ENCODE results near the gene NLK. TPM values are rescaled to one million over a fixed set of nuclear protein-coding genes. Genes with fewer than 3 reads are reported as not detected.
"Not testable (repeated sequence)": the region's sequence is repeated elsewhere in the genome, so short reads cannot be mapped to it uniquely, and the experiment has no call there.

Gene NLK
- total and polyA plus RNA-seq, 2 donors = 18.8 to 23.5 TPM

GRCh38 chr17:28177351-28177750 is 134.9 kb downstream of the NLK start:
- 98% methylated on average over 2 of the region's 2 CpGs for WGBS
- H3K4me1 ChIP-seq (ENCODE audit: control insufficient read depth in 2 of 2, insufficient read depth in 2 of 2, low read length in 2 of 2) = peaks cover 0 to 9% of the 10 kb centered on the region in 2 donors

GRCh38 chr17:28178800-28179199 is 136.3 kb downstream of the NLK start:
- no peaks in the 10 kb centered on the region for H3K36me3 ChIP-seq (ENCODE audit: control insufficient read depth in 2 of 2, insufficient read depth in 2 of 2, low read length in 1 of 2)
- DNase-seq (ENCODE audit: low read depth in 6 of 9, low spot score in 9 of 9) = no peak
- H3K27me3 ChIP-seq (ENCODE audit: control insufficient read depth in 2 of 2, insufficient read depth in 1 of 2, low read length in 1 of 2) = no peaks in the 10 kb centered on the region
- no peak overlapping the region for H3K4me3 ChIP-seq (ENCODE audit: low read length in 2 of 2)
- H3K9me3 ChIP-seq (ENCODE audit: control insufficient read depth in 2 of 2, insufficient read depth in 1 of 2, low read length in 1 of 2) = no peaks in the 10 kb centered on the region
- H3K27ac ChIP-seq (ENCODE audit: low read depth in 1 of 2, low read length in 1 of 2) = no peak overlapping the region
- H3K4me1 ChIP-seq (ENCODE audit: control insufficient read depth in 2 of 2, insufficient read depth in 2 of 2, low read length in 2 of 2) = peaks cover 0 to 3% of the 10 kb centered on the region in 2 donors
- WGBS = 98% methylated on average over 3 of the region's 3 CpGs

More at GRCh38 chr17:28177351-28177750, 134.9 kb downstream of the NLK start:
- H3K27ac ChIP-seq (ENCODE audit: low read depth in 1 of 2, low read length in 1 of 2) = no peak overlapping the region
- H3K9me3 ChIP-seq (ENCODE audit: control insufficient read depth in 2 of 2, insufficient read depth in 1 of 2, low read length in 1 of 2) = no peaks in the 10 kb centered on the region
- H3K27me3 ChIP-seq (ENCODE audit: control insufficient read depth in 2 of 2, insufficient read depth in 1 of 2, low read length in 1 of 2) = no peaks in the 10 kb centered on the region
- no peaks in the 10 kb centered on the region for H3K36me3 ChIP-seq (ENCODE audit: control insufficient read depth in 2 of 2, insufficient read depth in 2 of 2, low read length in 1 of 2)
- no peak for DNase-seq (ENCODE audit: low read depth in 6 of 9, low spot score in 9 of 9)
- H3K4me3 ChIP-seq (ENCODE audit: low read length in 2 of 2) = no peak overlapping the region

- DNase-seq (ENCODE audit: low read depth in 6 of 9, low spot score in 9 of 9) = no peak
- no peaks in the 10 kb centered on the region for H3K4me1 ChIP-seq (ENCODE audit: control insufficient read depth in 2 of 2, insufficient read depth in 2 of 2, low read length in 2 of 2)
- no peaks in the 10 kb centered on the region for H3K27me3 ChIP-seq (ENCODE audit: control insufficient read depth in 2 of 2, insufficient read depth in 1 of 2, low read length in 1 of 2)
- no peak overlapping the region for H3K27ac ChIP-seq (ENCODE audit: low read depth in 1 of 2, low read length in 1 of 2)
- H3K4me3 ChIP-seq (ENCODE audit: low read length in 2 of 2) = no peak overlapping the region
- peaks cover 0 to 1% of the 10 kb centered on the region in 2 donors for H3K36me3 ChIP-seq (ENCODE audit: control insufficient read depth in 2 of 2, insufficient read depth in 2 of 2, low read length in 1 of 2)
- 91% methylated on average over 1 of the region's 1 CpG for WGBS
- no peaks in the 10 kb centered on the region for H3K9me3 ChIP-seq (ENCODE audit: control insufficient read depth in 2 of 2, insufficient read depth in 1 of 2, low read length in 1 of 2)
Measured at GRCh38 chr17:28180449-28180848, 138.0 kb downstream of the NLK start.

GRCh38 chr17:28181568-28181967 is 139.1 kb downstream of the NLK start:
- Histone ChIP-seq H3K27ac (ENCODE audit: low read depth in 1 of 2, low read length in 1 of 2) (no peak overlapping the region), H3K27me3 (ENCODE audit: control insufficient read depth in 2 of 2, insufficient read depth in 1 of 2, low read length in 1 of 2) (no peaks in the 10 kb centered on the region), H3K4me1 (ENCODE audit: control insufficient read depth in 2 of 2, insufficient read depth in 2 of 2, low read length in 2 of 2) (no peaks in the 10 kb centered on the region), H3K9me3 (ENCODE audit: control insufficient read depth in 2 of 2, insufficient read depth in 1 of 2, low read length in 1 of 2) (no peaks in the 10 kb centered on the region), H3K36me3 (ENCODE audit: control insufficient read depth in 2 of 2, insufficient read depth in 2 of 2, low read length in 1 of 2) (peaks cover 3 to 5% of the 10 kb centered on the region in 2 donors), H3K4me3 (ENCODE audit: low read length in 2 of 2) (no peak overlapping the region)
- 97% methylated on average over 9 of the region's 9 CpGs for WGBS
- no peak for DNase-seq (ENCODE audit: low read depth in 6 of 9, low spot score in 9 of 9)

GRCh38 chr17:28182559-28182958 is 140.1 kb downstream of the NLK start:
- Histone ChIP-seq H3K27ac (ENCODE audit: low read depth in 1 of 2, low read length in 1 of 2) (no peak overlapping the region), H3K36me3 (ENCODE audit: control insufficient read depth in 2 of 2, insufficient read depth in 2 of 2, low read length in 1 of 2) (peaks cover 5% of the 10 kb centered on the region in 2 donors), H3K4me1 (ENCODE audit: control insufficient read depth in 2 of 2, insufficient read depth in 2 of 2, low read length in 2 of 2) (no peaks in the 10 kb centered on the region), H3K9me3 (ENCODE audit: control insufficient read depth in 2 of 2, insufficient read depth in 1 of 2, low read length in 1 of 2) (no peaks in the 10 kb centered on the region), H3K4me3 (ENCODE audit: low read length in 2 of 2) (no peak overlapping the region), H3K27me3 (ENCODE audit: control insufficient read depth in 2 of 2, insufficient read depth in 1 of 2, low read length in 1 of 2) (no peaks in the 10 kb centered on the region)
- 16% methylated on average over 1 of the region's 1 CpG for WGBS
- DNase-seq (ENCODE audit: low read depth in 6 of 9, low spot score in 9 of 9) = no peak

GRCh38 chr17:28185658-28186057 is 143.2 kb downstream of the NLK start:
- 97% methylated on average over 5 of the region's 5 CpGs for WGBS
- no peak overlapping the region for H3K4me3 ChIP-seq (ENCODE audit: low read length in 2 of 2)
- no peak overlapping the region for H3K27ac ChIP-seq (ENCODE audit: low read depth in 1 of 2, low read length in 1 of 2)
- H3K27me3 ChIP-seq (ENCODE audit: control insufficient read depth in 2 of 2, insufficient read depth in 1 of 2, low read length in 1 of 2) = no peaks in the 10 kb centered on the region
- H3K9me3 ChIP-seq (ENCODE audit: control insufficient read depth in 2 of 2, insufficient read depth in 1 of 2, low read length in 1 of 2) = no peaks in the 10 kb centered on the region
- peaks cover 5 to 7% of the 10 kb centered on the region in 2 donors for H3K36me3 ChIP-seq (ENCODE audit: control insufficient read depth in 2 of 2, insufficient read depth in 2 of 2, low read length in 1 of 2)
- DNase-seq (ENCODE audit: low read depth in 6 of 9, low spot score in 9 of 9) = no peak
- no peaks in the 10 kb centered on the region for H3K4me1 ChIP-seq (ENCODE audit: control insufficient read depth in 2 of 2, insufficient read depth in 2 of 2, low read length in 2 of 2)

- H3K4me1 ChIP-seq (ENCODE audit: control insufficient read depth in 2 of 2, insufficient read depth in 2 of 2, low read length in 2 of 2); H3K9me3 ChIP-seq (ENCODE audit: control insufficient read depth in 2 of 2, insufficient read depth in 1 of 2, low read length in 1 of 2); H3K27ac ChIP-seq (ENCODE audit: low read depth in 1 of 2, low read length in 1 of 2); H3K4me3 ChIP-seq (ENCODE audit: low read length in 2 of 2); H3K27me3 ChIP-seq (ENCODE audit: control insufficient read depth in 2 of 2, insufficient read depth in 1 of 2, low read length in 1 of 2); DNase-seq (ENCODE audit: low read depth in 6 of 9, low spot score in 9 of 9); H3K36me3 ChIP-seq (ENCODE audit: control insufficient read depth in 2 of 2, insufficient read depth in 2 of 2, low read length in 1 of 2): not testable (repeated sequence)
- WGBS = 99% methylated on average over 3 of the region's 3 CpGs
Measured at GRCh38 chr17:28186472-28186871, 144.0 kb downstream of the NLK start.

- Histone ChIP-seq H3K4me1 (ENCODE audit: control insufficient read depth in 2 of 2, insufficient read depth in 2 of 2, low read length in 2 of 2) (no peaks in the 10 kb centered on the region), H3K9me3 (ENCODE audit: control insufficient read depth in 2 of 2, insufficient read depth in 1 of 2, low read length in 1 of 2) (no peaks in the 10 kb centered on the region), H3K36me3 (ENCODE audit: control insufficient read depth in 2 of 2, insufficient read depth in 2 of 2, low read length in 1 of 2) (peaks cover 7 to 8% of the 10 kb centered on the region in 2 donors), H3K27ac (ENCODE audit: low read depth in 1 of 2, low read length in 1 of 2) (no peak overlapping the region), H3K4me3 (ENCODE audit: low read length in 2 of 2) (no peak overlapping the region), H3K27me3 (ENCODE audit: control insufficient read depth in 2 of 2, insufficient read depth in 1 of 2, low read length in 1 of 2) (no peaks in the 10 kb centered on the region)
- no peak for DNase-seq (ENCODE audit: low read depth in 6 of 9, low spot score in 9 of 9)
- WGBS = over 99% methylated on average over 2 of the region's 2 CpGs
Measured at GRCh38 chr17:28187931-28188330, 145.5 kb downstream of the NLK start.

GRCh38 chr17:28188841-28189263 is 146.4 kb downstream of the NLK start:
- DNase-seq (ENCODE audit: low read depth in 6 of 9, low spot score in 9 of 9) = no peak
- Histone ChIP-seq H3K36me3 (ENCODE audit: control insufficient read depth in 2 of 2, insufficient read depth in 2 of 2, low read length in 1 of 2) (peaks cover 7 to 8% of the 10 kb centered on the region in 2 donors), H3K9me3 (ENCODE audit: control insufficient read depth in 2 of 2, insufficient read depth in 1 of 2, low read length in 1 of 2) (no peaks in the 10 kb centered on the region), H3K27ac (ENCODE audit: low read depth in 1 of 2, low read length in 1 of 2) (no peak overlapping the region), H3K27me3 (ENCODE audit: control insufficient read depth in 2 of 2, insufficient read depth in 1 of 2, low read length in 1 of 2) (no peaks in the 10 kb centered on the region), H3K4me3 (ENCODE audit: low read length in 2 of 2) (no peak overlapping the region), H3K4me1 (ENCODE audit: control insufficient read depth in 2 of 2, insufficient read depth in 2 of 2, low read length in 2 of 2) (no peaks in the 10 kb centered on the region)
- 87% methylated on average over 1 of the region's 1 CpG for WGBS

GRCh38 chr17:28189667-28190066 is 147.2 kb downstream of the NLK start:
- no peaks in the 10 kb centered on the region for H3K9me3 ChIP-seq (ENCODE audit: control insufficient read depth in 2 of 2, insufficient read depth in 1 of 2, low read length in 1 of 2)
- peaks cover 7 to 9% of the 10 kb centered on the region in 2 donors for H3K36me3 ChIP-seq (ENCODE audit: control insufficient read depth in 2 of 2, insufficient read depth in 2 of 2, low read length in 1 of 2)
- H3K27ac ChIP-seq (ENCODE audit: low read depth in 1 of 2, low read length in 1 of 2) = no peak overlapping the region
- H3K4me1 ChIP-seq (ENCODE audit: control insufficient read depth in 2 of 2, insufficient read depth in 2 of 2, low read length in 2 of 2) = no peaks in the 10 kb centered on the region
- no peak overlapping the region for H3K4me3 ChIP-seq (ENCODE audit: low read length in 2 of 2)
- no peak for DNase-seq (ENCODE audit: low read depth in 6 of 9, low spot score in 9 of 9)
- 94% methylated on average over 5 of the region's 5 CpGs for WGBS
- H3K27me3 ChIP-seq (ENCODE audit: control insufficient read depth in 2 of 2, insufficient read depth in 1 of 2, low read length in 1 of 2) = no peaks in the 10 kb centered on the region

Measured in thymus (tissue), 11 donors.